Tibial nerve (tissue), 4 donors: Measurements from ENCODE around the gene EEF2KMT. TPM values are rescaled to one million over a fixed set of nuclear protein-coding genes. Genes with fewer than 3 reads are reported as not detected.

Experiments
- DNase-seq, 2 donors: peaks; one replicate each; pipeline ENCODE4 v3.0.0-alpha.2; 2019; ENCODE audit warnings: low spot score in 2 of 2
- H3K27ac ChIP-seq, 4 donors: fragments of 200-600 bp; sonication (generic) in 3 of 4; one replicate each; pipeline ENCODE4 v1.5.1; 2017 to 2019; ENCODE audit warnings: mild to moderate bottlenecking in 1 of 4
- H3K27me3 ChIP-seq, 2 donors: fragments of 200-600 bp; sonication (generic) in 1 of 2; one replicate each; pipeline versions ENCODE4 v1.5.1 to v1.6.0; 2017 to 2019
- H3K36me3 ChIP-seq, 3 donors: fragments of 200-600 bp; sonication (generic); one replicate each; pipeline ENCODE4 v1.5.1; 2018 to 2019
- H3K4me1 ChIP-seq, 4 donors: fragments of 200-600 bp; sonication (generic) in 3 of 4; one replicate each; pipeline ENCODE4 v1.5.1; 2017 to 2019
- H3K4me3 ChIP-seq, 4 donors: fragments of 200-600 bp; sonication (generic) in 3 of 4; one replicate each; pipeline ENCODE4 v1.5.1; 2017 to 2019; ENCODE audit warnings: mild to moderate bottlenecking in 1 of 4, moderate library complexity in 1 of 4
- H3K9me3 ChIP-seq, 4 donors: fragments of 200-600 bp; sonication (generic) in 3 of 4; one replicate each; pipeline ENCODE4 v1.5.1; 2017 to 2019
- CTCF ChIP-seq, 5 experiments: fragments of 200-600 bp in 3 of 5; fragments of 450-650 bp in 2 of 5; sonication (generic) in 3 of 5; IDR thresholded peaks; one replicate each; pipeline ENCODE4 v1.5.1; 2016 to 2019; ENCODE audit warnings: antibody characterized with exemption in 5 of 5, mild to moderate bottlenecking in 3 of 5, moderate library complexity in 2 of 5
- EP300 ChIP-seq, 2 donors: sonication (generic); formaldehyde crosslinking; IDR thresholded peaks; one replicate each; pipeline ENCODE4 v1.6.1; 2017; ENCODE audit warnings: antibody characterized with exemption in 2 of 2, mild to moderate bottlenecking in 1 of 2
- POLR2A ChIP-seq, 2 donors: fragments of 450-650 bp; IDR thresholded peaks; one replicate each; pipeline ENCODE4 v1.6.1; 2017; ENCODE audit warnings: antibody characterized with exemption in 2 of 2, mild to moderate bottlenecking in 2 of 2, moderate library complexity in 2 of 2
- WGBS, 2 donors: methylation state at CpG; one replicate each; pipeline ENCODE4 v1.1.5; 2018; 5-methylcytosine and 5-hydroxymethylcytosine counted together
- total RNA-seq, 4 donors: library from RNA; depleted of rRNA; stranded (reverse); fragments of >200 nt; gene quantifications; one replicate each; pipeline ENCODE4 v1.1.0, GENCODE V29; 2016

EEF2KMT gene
- total RNA-seq, 4 donors from 2014 or later = 4.8 to 10.8 (median 7.9) TPM

- WGBS, 2 donors = 88 to 91% methylated on average over 5 to 8 of the region's 8 CpGs
Measured at GRCh38 chr16:5044011-5044540, 53.5 kb downstream of the EEF2KMT start.

GRCh38 chr16:5042574-5043171 lies 54.9 kb downstream of the EEF2KMT start:
- WGBS, 2 donors = 64 to 69% methylated on average over 14 of the region's 14 CpGs
- no peak for DNase-seq
- no peak overlapping the region for H3K27ac ChIP-seq
- TF ChIP-seq EP300 (IDR thresholded peaks at IDR 0.05) = no peak
- TF ChIP-seq CTCF (IDR thresholded peaks at IDR 0.05) = no peak
- no peak for TF ChIP-seq POLR2A (IDR thresholded peaks at IDR 0.05)
- peaks cover 0 to 37% (median 0%) of the 10 kb centered on the region in 3 donors for H3K36me3 ChIP-seq
- H3K4me3 ChIP-seq = no peak overlapping the region
- no peaks in the 10 kb centered on the region for H3K4me1 ChIP-seq
- H3K9me3 ChIP-seq = no peaks in the 10 kb centered on the region
- H3K27me3 ChIP-seq = no peaks in the 10 kb centered on the region

More at GRCh38 chr16:5044011-5044540, 53.5 kb downstream of the EEF2KMT start:
- Histone ChIP-seq H3K27me3 (no peaks in the 10 kb centered on the region), H3K4me1 (no peaks in the 10 kb centered on the region), H3K36me3 (peaks cover 0 to 37% (median 0%) of the 10 kb centered on the region in 3 donors), H3K27ac (no peak overlapping the region), H3K4me3 (no peak overlapping the region), H3K9me3 (no peaks in the 10 kb centered on the region)
- no peak for TF ChIP-seq CTCF (IDR thresholded peaks at IDR 0.05)
- no peak for DNase-seq

- Histone ChIP-seq H3K27me3 (no peaks in the 10 kb centered on the region), H3K27ac (no peak overlapping the region), H3K9me3 (no peaks in the 10 kb centered on the region), H3K4me1 (no peaks in the 10 kb centered on the region), H3K4me3 (no peak overlapping the region), H3K36me3 (peaks cover 0 to 33% (median 0%) of the 10 kb centered on the region in 3 donors)
- TF ChIP-seq CTCF (IDR thresholded peaks at IDR 0.05) (no peak), EP300 (IDR thresholded peaks at IDR 0.05) (no peak), POLR2A (IDR thresholded peaks at IDR 0.05) (no peak)
- no peak for DNase-seq
- WGBS, 2 donors = 76 to 84% methylated on average over 11 to 12 of the region's 12 CpGs
Measured at GRCh38 chr16:5041600-5042133, 55.9 kb downstream of the EEF2KMT start.

- no peak for DNase-seq
- H3K27ac ChIP-seq = no peak overlapping the region
- no peak for TF ChIP-seq POLR2A (IDR thresholded peaks at IDR 0.05)
- no peak for TF ChIP-seq CTCF (IDR thresholded peaks at IDR 0.05)
- no peak for TF ChIP-seq EP300 (IDR thresholded peaks at IDR 0.05)
- no peak overlapping the region for H3K4me3 ChIP-seq
- no peaks in the 10 kb centered on the region for H3K9me3 ChIP-seq
- H3K27me3 ChIP-seq = no peaks in the 10 kb centered on the region
- 68 to 71% methylated on average over 7 of the region's 7 CpGs for WGBS, 2 donors
- H3K4me1 ChIP-seq = no peaks in the 10 kb centered on the region
- H3K36me3 ChIP-seq = peaks cover 0 to 29% (median 0%) of the 10 kb centered on the region in 3 donors
Measured at GRCh38 chr16:5040451-5040850, 57.1 kb downstream of the EEF2KMT start.
